Hepatocyte (in vitro differentiated cells): ENCODE data around the gene TES. TPM values are rescaled to one million over a fixed set of nuclear protein-coding genes. Genes with fewer than 3 reads are reported as not detected.

Experiments used
- DNase-seq: peaks from one replicate; pipeline ENCODE4 v3.0.0-alpha.2; 2016; ENCODE audit warnings: low spot score
- H2AFZ ChIP-seq: fragments of 200-600 bp; sonication (generic); 2 replicates; pipeline ENCODE4 v1.6.0; 2016; ENCODE audit warnings: antibody characterized with exemption, mild to moderate bottlenecking
- H3K27ac ChIP-seq: fragments of 200-600 bp; sonication (generic); 2 replicates; pipeline ENCODE4 v1.5.1; 2016; ENCODE audit warnings: mild to moderate bottlenecking
- H3K27me3 ChIP-seq: fragments of 200-600 bp; sonication (generic); 2 replicates; pipeline ENCODE4 v1.6.1; 2016
- H3K36me3 ChIP-seq: fragments of 200-600 bp; sonication (generic); replicated peaks from 2 replicates; pipeline ENCODE4 v1.5.1; 2016; ENCODE audit warnings: low read depth; ENCODE audit not compliant: insufficient read depth
- H3K4me1 ChIP-seq: fragments of 200-600 bp; sonication (generic); 2 replicates; pipeline ENCODE4 v1.5.1; 2016; ENCODE audit warnings: mild to moderate bottlenecking, moderate library complexity; ENCODE audit not compliant: insufficient read depth
- H3K4me2 ChIP-seq: fragments of 200-600 bp; sonication (generic); 2 replicates; pipeline ENCODE4 v1.6.0; 2016
- H3K4me3 ChIP-seq: fragments of 200-600 bp; sonication (generic); 2 replicates; pipeline ENCODE4 v1.5.1; 2016; ENCODE audit warnings: mild to moderate bottlenecking
- H3K79me2 ChIP-seq: fragments of 200-600 bp; sonication (generic); 2 replicates; pipeline ENCODE4 v1.6.0; 2017; ENCODE audit warnings: mild to moderate bottlenecking
- H3K9me2 ChIP-seq: fragments of 200-600 bp; sonication (generic); replicated peaks from 2 replicates; pipeline ENCODE4 v1.6.0; 2017; ENCODE audit warnings: mild to moderate bottlenecking; ENCODE audit not compliant: insufficient read depth
- H3K9me3 ChIP-seq: fragments of 200-600 bp; sonication (generic); 2 replicates; pipeline ENCODE4 v1.5.1; 2016; ENCODE audit warnings: low read depth, mild to moderate bottlenecking
- H4K20me1 ChIP-seq: fragments of 200-600 bp; sonication (generic); 2 replicates; pipeline ENCODE4 v1.6.0; 2016; ENCODE audit warnings: mild to moderate bottlenecking; ENCODE audit not compliant: insufficient read depth, poor library complexity, severe bottlenecking
- EZH2 ChIP-seq: fragments of 200-600 bp; sonication (generic); IDR thresholded peaks from 2 replicates; pipeline ENCODE4 v1.6.1; 2016; ENCODE audit warnings: antibody characterized with exemption, mild to moderate bottlenecking, borderline replicate concordance
- EZH2phosphoT487 ChIP-seq: fragments of 200-600 bp; sonication (generic); IDR thresholded peaks from one replicate; pipeline ENCODE4 v1.6.1; 2018; ENCODE audit warnings: antibody characterized with exemption, mild to moderate bottlenecking, low read depth, moderate library complexity; ENCODE audit not compliant: unreplicated experiment, severe bottlenecking
- WGBS: methylation state at CpG from one replicate; pipeline ENCODE4 v1.1.6; 2016; ENCODE audit warnings: low lambda C conversion rate; ENCODE audit errors: missing lambda C conversion rate; 5-methylcytosine and 5-hydroxymethylcytosine counted together
- polyA plus RNA-seq: library from polyadenylated mRNA; unstranded; fragments of >200 nt; fragmentation: Nextera tagmentation; extraction: Ambion mirVana; gene quantifications from 2 replicates; pipeline ENCODE4 v1.2.1, GENCODE V29; 2016
- total RNA-seq: library from RNA; depleted of rRNA; stranded (reverse); fragments of >200 nt; gene quantifications from 2 replicates; pipeline ENCODE4 v1.2.3, GENCODE V29; 2014
- TF ChIP-seq, protein P1 (sequence below): fragments of 200-600 bp; sonication (generic); IDR thresholded peaks from 2 replicates; pipeline ENCODE4 v1.5.1; 2016; ENCODE audit warnings: antibody characterized with exemption, mild to moderate bottlenecking; ENCODE audit not compliant: poor library complexity

The TES gene
- total and polyA plus RNA-seq, 2 experiments from 2014 or later, result 83.2 to 122 TPM

DNA sequence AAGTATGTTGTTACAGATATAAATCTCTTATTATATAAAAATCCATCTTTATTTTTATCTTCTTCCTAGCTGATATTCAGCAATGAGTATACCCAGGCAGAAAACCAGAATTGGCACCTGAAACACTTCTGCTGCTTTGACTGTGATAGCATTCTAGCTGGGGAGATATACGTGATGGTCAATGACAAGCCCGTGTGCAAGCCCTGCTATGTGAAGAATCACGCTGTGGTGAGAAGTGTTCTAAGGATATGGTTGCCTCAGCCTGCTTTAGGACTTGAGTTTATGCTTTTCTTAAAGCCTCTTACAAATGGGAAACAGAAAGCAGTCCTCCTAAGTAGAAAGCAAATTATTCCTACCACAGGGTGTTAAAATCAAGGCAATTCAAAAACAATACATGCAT, 41.9 kb downstream of the TES start:
- H3K4me3 ChIP-seq, result no peak overlapping the region
- H3K27me3 ChIP-seq, result no peaks in the 10 kb centered on the region
- TF ChIP-seq, protein P1, sequence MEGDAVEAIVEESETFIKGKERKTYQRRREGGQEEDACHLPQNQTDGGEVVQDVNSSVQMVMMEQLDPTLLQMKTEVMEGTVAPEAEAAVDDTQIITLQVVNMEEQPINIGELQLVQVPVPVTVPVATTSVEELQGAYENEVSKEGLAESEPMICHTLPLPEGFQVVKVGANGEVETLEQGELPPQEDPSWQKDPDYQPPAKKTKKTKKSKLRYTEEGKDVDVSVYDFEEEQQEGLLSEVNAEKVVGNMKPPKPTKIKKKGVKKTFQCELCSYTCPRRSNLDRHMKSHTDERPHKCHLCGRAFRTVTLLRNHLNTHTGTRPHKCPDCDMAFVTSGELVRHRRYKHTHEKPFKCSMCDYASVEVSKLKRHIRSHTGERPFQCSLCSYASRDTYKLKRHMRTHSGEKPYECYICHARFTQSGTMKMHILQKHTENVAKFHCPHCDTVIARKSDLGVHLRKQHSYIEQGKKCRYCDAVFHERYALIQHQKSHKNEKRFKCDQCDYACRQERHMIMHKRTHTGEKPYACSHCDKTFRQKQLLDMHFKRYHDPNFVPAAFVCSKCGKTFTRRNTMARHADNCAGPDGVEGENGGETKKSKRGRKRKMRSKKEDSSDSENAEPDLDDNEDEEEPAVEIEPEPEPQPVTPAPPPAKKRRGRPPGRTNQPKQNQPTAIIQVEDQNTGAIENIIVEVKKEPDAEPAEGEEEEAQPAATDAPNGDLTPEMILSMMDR, result no peak
- TF ChIP-seq EZH2phosphoT487 (no peak), EZH2 (no peak)
- no peak overlapping the region for H3K4me2 ChIP-seq
- no peak overlapping the region for H2AFZ ChIP-seq
- H3K27ac ChIP-seq, result no peak overlapping the region
- H4K20me1 ChIP-seq, result no peaks in the 10 kb centered on the region
- peaks cover 14% of the 10 kb centered on the region for H3K79me2 ChIP-seq
- peaks cover 5% of the 10 kb centered on the region for H3K36me3 ChIP-seq
- no peaks in the 10 kb centered on the region for H3K9me3 ChIP-seq
- H3K9me2 ChIP-seq, result no peaks in the 10 kb centered on the region
- H3K4me1 ChIP-seq, result no peaks in the 10 kb centered on the region
- DNase-seq, result no peak
- WGBS, result 96% methylated on average over 3 of the region's 3 CpGs

DNA sequence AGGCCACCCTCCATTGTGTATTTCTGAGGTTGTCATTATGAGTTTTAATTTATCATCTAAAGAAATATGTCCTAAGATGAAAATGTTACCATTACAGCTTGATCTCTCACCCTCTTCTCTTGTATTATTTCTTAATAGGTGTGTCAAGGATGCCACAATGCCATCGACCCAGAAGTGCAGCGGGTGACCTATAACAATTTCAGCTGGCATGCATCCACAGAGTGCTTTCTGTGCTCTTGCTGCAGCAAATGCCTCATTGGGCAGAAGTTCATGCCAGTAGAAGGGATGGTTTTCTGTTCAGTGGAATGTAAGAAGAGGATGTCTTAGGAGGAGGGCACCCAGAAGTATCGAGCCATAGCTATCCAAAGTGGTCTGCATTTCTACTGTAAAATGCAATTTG, 46.8 kb downstream of the TES start:
- H4K20me1 ChIP-seq, result no peaks in the 10 kb centered on the region
- no peak overlapping the region for H3K27ac ChIP-seq
- TF ChIP-seq EZH2 (no peak), EZH2phosphoT487 (no peak)
- H3K4me1 ChIP-seq, result no peaks in the 10 kb centered on the region
- no peak overlapping the region for H2AFZ ChIP-seq
- no peaks in the 10 kb centered on the region for H3K9me3 ChIP-seq
- H3K4me3 ChIP-seq, result no peak overlapping the region
- H3K9me2 ChIP-seq, result no peaks in the 10 kb centered on the region
- no peak overlapping the region for H3K4me2 ChIP-seq
- H3K27me3 ChIP-seq, result no peaks in the 10 kb centered on the region
- 97% methylated on average over 3 of the region's 3 CpGs for WGBS
- no peak for DNase-seq
- H3K79me2 ChIP-seq, result no peaks in the 10 kb centered on the region
- no peaks in the 10 kb centered on the region for H3K36me3 ChIP-seq

DNA sequence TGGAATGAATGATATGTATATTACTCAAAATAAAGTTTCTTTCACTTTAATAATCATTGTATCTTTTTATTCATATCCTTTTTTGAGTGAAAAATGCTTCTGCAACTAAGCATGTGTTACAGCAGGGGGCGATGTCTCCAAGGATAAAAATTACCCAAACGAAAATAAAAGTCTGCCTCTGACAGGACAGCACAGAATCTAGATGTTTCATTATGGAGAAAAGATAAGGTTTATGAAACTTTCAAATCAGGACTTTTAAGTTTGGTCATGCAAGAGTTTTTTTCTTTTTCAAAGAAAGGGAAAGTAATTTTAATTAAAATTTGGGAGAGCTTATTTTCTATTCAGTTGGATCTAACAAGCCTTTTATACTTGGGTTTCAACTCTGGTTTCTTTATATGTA, 48.4 kb downstream of the TES start:
- TF ChIP-seq, protein P1, result peak; percentile 87
- no peak for TF ChIP-seq EZH2phosphoT487

DNA sequence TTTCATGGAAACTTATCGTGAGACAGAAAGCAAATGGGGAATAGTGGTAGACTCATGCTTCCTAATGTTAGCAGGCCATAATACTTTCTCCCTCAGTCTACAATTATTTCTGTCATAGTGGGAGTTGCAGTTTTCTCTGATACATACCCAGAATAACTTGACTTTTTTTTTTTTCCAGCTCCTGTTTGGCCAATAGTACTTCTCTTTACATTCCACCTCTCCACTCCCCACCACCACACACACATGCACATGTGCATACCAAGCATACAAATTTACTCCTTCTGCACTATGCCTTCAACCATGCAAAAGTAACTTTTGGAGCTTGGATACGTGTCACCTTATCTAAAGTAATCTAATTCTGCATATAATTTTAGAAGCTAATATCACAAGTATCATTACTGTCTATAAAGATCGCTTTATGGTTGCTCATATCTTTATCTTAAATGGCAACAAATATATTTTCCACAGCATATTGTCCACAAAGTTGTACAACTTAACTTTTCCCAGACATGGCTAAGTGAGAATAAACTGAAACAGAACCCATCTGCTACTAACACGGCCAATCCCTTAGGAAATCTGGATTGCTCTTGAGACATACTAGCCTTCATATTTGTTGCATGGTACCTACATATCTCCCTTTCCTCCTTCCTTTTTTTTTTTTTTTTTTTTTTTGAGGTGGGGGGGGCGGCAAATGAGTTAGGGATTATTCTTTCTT, 49.0 kb downstream of the TES start:
- Histone ChIP-seq H3K4me3 (no peak overlapping the region), H2AFZ (no peak overlapping the region), H3K36me3 (no peaks in the 10 kb centered on the region), H4K20me1 (no peaks in the 10 kb centered on the region), H3K4me2 (no peak overlapping the region), H3K79me2 (no peaks in the 10 kb centered on the region), H3K27me3 (no peaks in the 10 kb centered on the region), H3K4me1 (no peaks in the 10 kb centered on the region), H3K27ac (no peak overlapping the region), H3K9me2 (no peaks in the 10 kb centered on the region), H3K9me3 (no peaks in the 10 kb centered on the region)
- 87% methylated on average over 5 of the region's 5 CpGs for WGBS
- DNase-seq, result no peak
- TF ChIP-seq EZH2phosphoT487, result no peak
- no peak for TF ChIP-seq EZH2
- TF ChIP-seq, protein P1, result no peak

More for the DNA sequence above, 48.4 kb downstream of the TES start:
- Histone ChIP-seq H3K27ac (no peak overlapping the region), H3K27me3 (no peaks in the 10 kb centered on the region), H3K36me3 (no peaks in the 10 kb centered on the region), H3K4me1 (no peaks in the 10 kb centered on the region), H3K4me2 (no peak overlapping the region), H3K79me2 (no peaks in the 10 kb centered on the region), H3K4me3 (no peak overlapping the region), H2AFZ (no peak overlapping the region), H3K9me3 (no peaks in the 10 kb centered on the region), H4K20me1 (no peaks in the 10 kb centered on the region), H3K9me2 (no peaks in the 10 kb centered on the region)
- 4% methylated on average over 2 of the region's 2 CpGs for WGBS
- peak; percentile 67 for DNase-seq
